ENCODE results near the gene TMF1. TPM values are rescaled to one million over a fixed set of nuclear protein-coding genes. Genes with fewer than 3 reads are reported as not detected.

The TMF1 gene
- total RNA-seq, 1 experiment from 2014 or later, result 18.7 TPM

DNA sequence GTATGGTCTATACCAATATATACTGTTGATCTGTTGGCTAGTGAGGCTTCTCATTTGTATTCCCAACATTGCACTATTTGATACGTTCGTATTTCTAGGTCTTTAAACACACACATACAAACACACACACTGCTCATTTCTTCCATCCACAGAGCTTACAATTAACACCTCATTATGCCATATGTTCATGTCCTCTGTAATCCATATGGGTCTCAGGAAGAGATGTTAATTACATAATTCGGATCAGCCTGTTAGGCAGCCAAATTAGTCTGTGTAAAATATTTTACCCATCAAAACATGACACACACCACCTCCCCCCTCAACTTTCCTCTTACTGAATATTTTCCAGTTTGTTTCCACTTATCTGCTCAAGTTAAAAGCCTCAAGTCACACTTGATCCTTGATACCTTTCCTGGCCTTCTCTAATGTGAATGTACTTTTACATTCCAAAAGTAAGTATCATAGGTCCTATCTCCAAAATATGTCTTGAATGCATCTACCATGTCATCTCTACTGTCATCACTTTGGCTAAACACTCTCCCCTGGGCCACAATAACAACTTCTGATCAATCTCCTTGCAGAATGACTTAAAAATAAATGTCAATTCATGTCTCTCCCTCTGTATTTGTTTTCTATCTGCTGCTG lies 66.9 kb downstream of the TMF1 start:
- no peak for DNase-seq (ENCODE audit: low read depth, low spot score)
- no peak overlapping the region for H3K4me3 ChIP-seq (ENCODE audit: low read depth in 2 of 2, low read length in 2 of 2)
- H3K27ac ChIP-seq (ENCODE audit: low read length), result no peak overlapping the region
- no TSS peak for BruUV-seq (replicated peaks)
- in situ Hi-C loops (cut with HindIII; ENCODE audit: low pct_unique_long_range_greater_than_20kb, low sequenced_read_pairs), result no loop called here
- ChIA-PET CTCF (no interaction called here), POLR2A (no interaction called here)
- intact Hi-C loops (cut with micrococcal nuclease; ENCODE audit: unreplicated experiment), result no loop called here
- no peaks in the 10 kb centered on the region for H3K4me1 ChIP-seq (ENCODE audit: control insufficient read depth, insufficient read depth, low read length)
- no peaks in the 10 kb centered on the region for H3K27me3 ChIP-seq (ENCODE audit: control insufficient read depth, insufficient read depth, low read length)
- peaks cover 17% of the 10 kb centered on the region for H3K36me3 ChIP-seq (ENCODE audit: control insufficient read depth, insufficient read depth, low read length)
- no peaks in the 10 kb centered on the region for H3K9me3 ChIP-seq (ENCODE audit: control insufficient read depth, insufficient read depth, low read depth, low read length)
- ATAC-seq, result no peak
- no peak for TF ChIP-seq POLR2AphosphoS5 (IDR thresholded peaks at IDR 0.05; ENCODE audit: low read depth, low read length)

GRCh38 chr3:68984011-68984530 lies 68.1 kb downstream of the TMF1 start:
- Histone ChIP-seq H3K27ac (ENCODE audit: low read length) (no peak overlapping the region), H3K27me3 (ENCODE audit: control insufficient read depth, insufficient read depth, low read length) (no peaks in the 10 kb centered on the region), H3K36me3 (ENCODE audit: control insufficient read depth, insufficient read depth, low read length) (peaks cover 17% of the 10 kb centered on the region), H3K4me3 (ENCODE audit: low read depth in 2 of 2, low read length in 2 of 2) (no peak overlapping the region), H3K9me3 (ENCODE audit: control insufficient read depth, insufficient read depth, low read depth, low read length) (no peaks in the 10 kb centered on the region), H3K4me1 (ENCODE audit: control insufficient read depth, insufficient read depth, low read length) (no peaks in the 10 kb centered on the region)
- intact Hi-C loops (cut with micrococcal nuclease; ENCODE audit: unreplicated experiment), result no loop called here
- ATAC-seq (no peak), DNase-seq (ENCODE audit: low read depth, low spot score) (no peak)
- in situ Hi-C loops (cut with HindIII; ENCODE audit: low pct_unique_long_range_greater_than_20kb, low sequenced_read_pairs), result no loop called here
- ChIA-PET CTCF (no interaction called here), POLR2A (no interaction called here)
- TF ChIP-seq POLR2AphosphoS5 (IDR thresholded peaks at IDR 0.05; ENCODE audit: low read depth, low read length), result no peak
- TF ChIP-seq, protein P1, sequence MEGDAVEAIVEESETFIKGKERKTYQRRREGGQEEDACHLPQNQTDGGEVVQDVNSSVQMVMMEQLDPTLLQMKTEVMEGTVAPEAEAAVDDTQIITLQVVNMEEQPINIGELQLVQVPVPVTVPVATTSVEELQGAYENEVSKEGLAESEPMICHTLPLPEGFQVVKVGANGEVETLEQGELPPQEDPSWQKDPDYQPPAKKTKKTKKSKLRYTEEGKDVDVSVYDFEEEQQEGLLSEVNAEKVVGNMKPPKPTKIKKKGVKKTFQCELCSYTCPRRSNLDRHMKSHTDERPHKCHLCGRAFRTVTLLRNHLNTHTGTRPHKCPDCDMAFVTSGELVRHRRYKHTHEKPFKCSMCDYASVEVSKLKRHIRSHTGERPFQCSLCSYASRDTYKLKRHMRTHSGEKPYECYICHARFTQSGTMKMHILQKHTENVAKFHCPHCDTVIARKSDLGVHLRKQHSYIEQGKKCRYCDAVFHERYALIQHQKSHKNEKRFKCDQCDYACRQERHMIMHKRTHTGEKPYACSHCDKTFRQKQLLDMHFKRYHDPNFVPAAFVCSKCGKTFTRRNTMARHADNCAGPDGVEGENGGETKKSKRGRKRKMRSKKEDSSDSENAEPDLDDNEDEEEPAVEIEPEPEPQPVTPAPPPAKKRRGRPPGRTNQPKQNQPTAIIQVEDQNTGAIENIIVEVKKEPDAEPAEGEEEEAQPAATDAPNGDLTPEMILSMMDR (IDR thresholded peaks at IDR 0.05), result no peak
- TF ChIP-seq, protein P2, sequence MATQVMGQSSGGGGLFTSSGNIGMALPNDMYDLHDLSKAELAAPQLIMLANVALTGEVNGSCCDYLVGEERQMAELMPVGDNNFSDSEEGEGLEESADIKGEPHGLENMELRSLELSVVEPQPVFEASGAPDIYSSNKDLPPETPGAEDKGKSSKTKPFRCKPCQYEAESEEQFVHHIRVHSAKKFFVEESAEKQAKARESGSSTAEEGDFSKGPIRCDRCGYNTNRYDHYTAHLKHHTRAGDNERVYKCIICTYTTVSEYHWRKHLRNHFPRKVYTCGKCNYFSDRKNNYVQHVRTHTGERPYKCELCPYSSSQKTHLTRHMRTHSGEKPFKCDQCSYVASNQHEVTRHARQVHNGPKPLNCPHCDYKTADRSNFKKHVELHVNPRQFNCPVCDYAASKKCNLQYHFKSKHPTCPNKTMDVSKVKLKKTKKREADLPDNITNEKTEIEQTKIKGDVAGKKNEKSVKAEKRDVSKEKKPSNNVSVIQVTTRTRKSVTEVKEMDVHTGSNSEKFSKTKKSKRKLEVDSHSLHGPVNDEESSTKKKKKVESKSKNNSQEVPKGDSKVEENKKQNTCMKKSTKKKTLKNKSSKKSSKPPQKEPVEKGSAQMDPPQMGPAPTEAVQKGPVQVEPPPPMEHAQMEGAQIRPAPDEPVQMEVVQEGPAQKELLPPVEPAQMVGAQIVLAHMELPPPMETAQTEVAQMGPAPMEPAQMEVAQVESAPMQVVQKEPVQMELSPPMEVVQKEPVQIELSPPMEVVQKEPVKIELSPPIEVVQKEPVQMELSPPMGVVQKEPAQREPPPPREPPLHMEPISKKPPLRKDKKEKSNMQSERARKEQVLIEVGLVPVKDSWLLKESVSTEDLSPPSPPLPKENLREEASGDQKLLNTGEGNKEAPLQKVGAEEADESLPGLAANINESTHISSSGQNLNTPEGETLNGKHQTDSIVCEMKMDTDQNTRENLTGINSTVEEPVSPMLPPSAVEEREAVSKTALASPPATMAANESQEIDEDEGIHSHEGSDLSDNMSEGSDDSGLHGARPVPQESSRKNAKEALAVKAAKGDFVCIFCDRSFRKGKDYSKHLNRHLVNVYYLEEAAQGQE (IDR thresholded peaks at IDR 0.05; ENCODE audit: insufficient read depth in 1 of 2, low read depth in 2 of 2, low read length in 1 of 2), result no peak
- TF ChIP-seq SIN3A (IDR thresholded peaks at IDR 0.05; ENCODE audit: borderline replicate concordance, insufficient read depth, low read depth, low read length), result no peak
- no peak for TF ChIP-seq TCF7L2 (IDR thresholded peaks at IDR 0.05; ENCODE audit: low read depth, low read length)
- BruUV-seq (replicated peaks), result no TSS peak

DNA sequence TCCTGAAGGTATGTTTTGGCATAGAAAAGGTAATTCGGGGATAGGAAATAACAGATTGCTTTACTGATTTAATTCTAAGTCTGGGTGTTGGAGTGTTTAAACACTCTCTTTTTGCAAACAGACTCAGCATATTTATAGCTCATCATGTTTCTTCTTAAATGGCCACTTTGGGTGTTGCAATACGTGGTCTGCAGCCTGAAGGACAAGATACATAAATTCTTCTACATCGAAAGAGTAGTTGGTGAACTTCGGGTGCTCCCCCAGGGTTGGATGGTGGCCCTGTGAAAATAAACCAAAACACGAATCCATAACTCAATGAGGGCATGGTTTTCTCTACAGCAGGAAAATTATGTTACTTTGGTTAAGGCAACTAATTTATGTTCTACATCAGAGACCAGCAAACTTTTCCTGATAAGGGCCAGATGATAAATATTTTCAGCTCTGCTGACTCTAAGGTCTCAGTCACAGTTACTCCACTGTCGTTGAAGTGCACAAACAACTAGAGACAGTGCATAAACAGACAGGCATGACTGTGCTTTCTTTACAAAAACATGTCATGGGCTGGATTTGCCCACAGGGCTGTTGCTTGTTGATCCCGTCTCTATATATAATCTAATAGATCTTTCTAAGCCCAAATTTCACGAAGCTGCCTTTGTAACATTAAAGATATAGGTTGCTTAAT lies 74.5 kb downstream of the TMF1 start:
- in situ Hi-C loops (cut with HindIII; ENCODE audit: low pct_unique_long_range_greater_than_20kb, low sequenced_read_pairs), result no loop called here
- no TSS peak for BruUV-seq (replicated peaks)
- H3K27ac ChIP-seq (ENCODE audit: low read length), result no peak overlapping the region
- H3K36me3 ChIP-seq (ENCODE audit: control insufficient read depth, insufficient read depth, low read length), result peaks cover 6% of the 10 kb centered on the region
- ATAC-seq (no peak), DNase-seq (ENCODE audit: low read depth, low spot score) (no peak)
- ChIA-PET CTCF (no interaction called here), POLR2A (no interaction called here)
- no peak overlapping the region for H3K4me3 ChIP-seq (ENCODE audit: low read depth in 2 of 2, low read length in 2 of 2)
- intact Hi-C loops (cut with micrococcal nuclease; ENCODE audit: unreplicated experiment), result no loop called here
- H3K27me3 ChIP-seq (ENCODE audit: control insufficient read depth, insufficient read depth, low read length), result no peaks in the 10 kb centered on the region
- TF ChIP-seq, protein P2 (IDR thresholded peaks at IDR 0.05; ENCODE audit: insufficient read depth in 1 of 2, low read depth in 2 of 2, low read length in 1 of 2), result no peak
- TF ChIP-seq SIN3A (IDR thresholded peaks at IDR 0.05; ENCODE audit: borderline replicate concordance, insufficient read depth, low read depth, low read length), result no peak
- TF ChIP-seq, protein P1 (IDR thresholded peaks at IDR 0.05), result no peak
- TF ChIP-seq POLR2AphosphoS5 (IDR thresholded peaks at IDR 0.05; ENCODE audit: low read depth, low read length), result no peak
- TF ChIP-seq TCF7L2 (IDR thresholded peaks at IDR 0.05; ENCODE audit: low read depth, low read length), result no peak
- no peaks in the 10 kb centered on the region for H3K9me3 ChIP-seq (ENCODE audit: control insufficient read depth, insufficient read depth, low read depth, low read length)
- no peaks in the 10 kb centered on the region for H3K4me1 ChIP-seq (ENCODE audit: control insufficient read depth, insufficient read depth, low read length)
